Measurements from ENCODE around the gene DMRTC2.
A peak's percentile ranks its signal among the peaks of the same experiment; 100 is the strongest.
"Not testable (repeated sequence)": the region's sequence is repeated elsewhere in the genome, so short reads cannot be mapped to it uniquely, and the experiment has no call there.

Gene DMRTC2

GRCh38 chr19:41871573-41872383 is 26.9 kb downstream of the DMRTC2 start:
- DNase-seq = peak; percentile 76

GRCh38 chr19:41872384-41872774 is 27.5 kb downstream of the DMRTC2 start:
- no peak for DNase-seq

GRCh38 chr19:41872775-41873647 is 28.2 kb downstream of the DMRTC2 start:
- peak; percentile 74 for DNase-seq

- not testable (repeated sequence) for DNase-seq
Observed at GRCh38 chr19:41875973-41876372, 31.1 kb downstream of the DMRTC2 start.

- no peak for DNase-seq
Observed at GRCh38 chr19:41876847-41877832, 32.3 kb downstream of the DMRTC2 start, which contains the start of gene CD79A. TSS of gene CD79A (plus strand) at chr19:41877279. CDS start at chr19:41877305, 26 bp downstream.

GRCh38 chr19:41877916-41878905 is 33.4 kb downstream of the DMRTC2 start:
- DNase-seq = no peak

GRCh38 chr19:41879080-41879479 is 34.2 kb downstream of the DMRTC2 start:
- no peak for DNase-seq

- no peak for DNase-seq
Observed at GRCh38 chr19:41879670-41880328, 35.0 kb downstream of the DMRTC2 start.

- no peak for DNase-seq
Observed at GRCh38 chr19:41880329-41880708, 35.5 kb downstream of the DMRTC2 start.

GRCh38 chr19:41882568-41883462 is 38.0 kb downstream of the DMRTC2 start, which contains the start of gene ARHGEF1:
TSS of gene ARHGEF1 (plus strand) at chr19:41883184. CDS start at chr19:41888083, 4,899 bp downstream.
- DNase-seq = peak; percentile 57

GRCh38 chr19:41883463-41883820 is 38.6 kb downstream of the DMRTC2 start:
- DNase-seq = no peak

- peak; percentile 92 for DNase-seq
Observed at GRCh38 chr19:41883821-41884733, 39.2 kb downstream of the DMRTC2 start.

- DNase-seq = peak; percentile 82
Observed at GRCh38 chr19:41886761-41887710, 42.2 kb downstream of the DMRTC2 start.

GRCh38 chr19:41887711-41888382 is 43.0 kb downstream of the DMRTC2 start:
- DNase-seq = peak; percentile 84

- DNase-seq = no peak
Observed at GRCh38 chr19:41888926-41889325, 44.1 kb downstream of the DMRTC2 start.

- DNase-seq = no peak
Observed at GRCh38 chr19:41889896-41890295, 45.1 kb downstream of the DMRTC2 start.

GRCh38 chr19:41890936-41891335 is 46.1 kb downstream of the DMRTC2 start:
- DNase-seq = no peak
